ENCODE data around the gene NTM.

GRCh38 chr11:132312161-132312560, 941.7 kb downstream of the NTM start:
- no peak for TF ChIP-seq CTCF (conservative IDR thresholded peaks at IDR 0.05; ENCODE audit: low read length)
- no peak for TF ChIP-seq EZH2phosphoT487 (IDR thresholded peaks at IDR 0.05; ENCODE audit: borderline replicate concordance)

Measured in Loucy (cell line).